Sigmoid colon (tissue), 7 donors: ENCODE data around the gene C19orf12. TPM values are rescaled to one million over a fixed set of nuclear protein-coding genes. Genes with fewer than 3 reads are reported as not detected.
A peak's percentile ranks its signal among the peaks of the same experiment; 100 is the strongest.

ENCODE experiments used
- DNase-seq: peaks from one replicate; pipeline ENCODE4 v3.0.0-alpha.2; 2019
- H3K27ac ChIP-seq, 4 donors: fragments of 200-600 bp; sonication (generic); one replicate each; pipeline ENCODE4 v1.5.1; 2016 to 2019; ENCODE audit warnings: mild to moderate bottlenecking in 1 of 4
- H3K27me3 ChIP-seq, 3 donors: fragments of 200-600 bp; sonication (generic); one replicate each; pipeline ENCODE4 v1.5.1; 2019; ENCODE audit warnings: mild to moderate bottlenecking in 1 of 3
- H3K36me3 ChIP-seq, 4 donors: fragments of 200-600 bp; sonication (generic); one replicate each; pipeline ENCODE4 v1.5.1; 2016 to 2019
- H3K4me1 ChIP-seq, 4 donors: fragments of 200-600 bp; sonication (generic); one replicate each; pipeline ENCODE4 v1.5.1; 2017 to 2019
- H3K4me3 ChIP-seq, 4 donors: fragments of 200-600 bp; sonication (generic); one replicate each; pipeline ENCODE4 v1.5.1; 2017 to 2019; ENCODE audit warnings: mild to moderate bottlenecking in 2 of 4, moderate library complexity in 1 of 4
- H3K9me3 ChIP-seq, 4 donors: fragments of 200-600 bp in 3 of 4; sonication (generic) in 3 of 4; one replicate each; pipeline versions ENCODE4 v1.5.1 to v1.6.1; 2013 to 2019
- EP300 ChIP-seq, 4 donors: sonication (generic); formaldehyde crosslinking; IDR thresholded peaks; one replicate each; pipeline ENCODE4 v1.6.1; 2017; ENCODE audit warnings: antibody characterized with exemption in 4 of 4
- POLR2A ChIP-seq, 2 donors: fragments of 450-650 bp; IDR thresholded peaks; one replicate each; pipeline ENCODE4 v1.6.1; 2016; ENCODE audit warnings: antibody characterized with exemption in 2 of 2, mild to moderate bottlenecking in 2 of 2, moderate library complexity in 2 of 2
- POLR2AphosphoS5 ChIP-seq, 4 donors: sonication (generic); formaldehyde crosslinking; IDR thresholded peaks; one replicate each; pipeline ENCODE4 v1.6.1; 2017; ENCODE audit warnings: antibody characterized with exemption in 4 of 4
- WGBS, 2 donors: extraction: QIAGEN DNeasy Blood & Tissue Kit; methylation state at CpG; one replicate each; pipeline ENCODE4 v1.1.7; 2013; 5-methylcytosine and 5-hydroxymethylcytosine counted together
- intact Hi-C: fragments of 100-400 bp; cut with DNase I; formaldehyde crosslinking; loops from one replicate; pipeline ENCODE4 v1.15.1; 2023
- polyA plus RNA-seq, 3 donors: library from polyadenylated mRNA; stranded (reverse); fragments of 200-250 nt; gene quantifications; one replicate each; pipeline ENCODE4 v1.2.3, GENCODE V29; 2013
- total RNA-seq, 4 donors: library from RNA; depleted of rRNA; stranded (reverse); fragments of >200 nt; gene quantifications; one replicate each; pipeline ENCODE4 v1.1.0, GENCODE V29; 2016
- TF ChIP-seq, protein P1 (sequence below), 4 experiments: fragments of 450-650 bp in 3 of 4; fragments of 200-600 bp in 1 of 4; IDR thresholded peaks; one replicate each; pipeline ENCODE4 v1.5.1; 2016 to 2019; ENCODE audit warnings: antibody characterized with exemption in 4 of 4, mild to moderate bottlenecking in 3 of 4, moderate library complexity in 2 of 4
- donor health status: healthy with polysubstance abuse.
- donor health status: Bipolar disorder and iron deficiency.
- donor health status: healthy.

Gene C19orf12
- total and polyA plus RNA-seq, 7 donors, result 13.2 to 36.0 (median 32.1) TPM

DNA sequence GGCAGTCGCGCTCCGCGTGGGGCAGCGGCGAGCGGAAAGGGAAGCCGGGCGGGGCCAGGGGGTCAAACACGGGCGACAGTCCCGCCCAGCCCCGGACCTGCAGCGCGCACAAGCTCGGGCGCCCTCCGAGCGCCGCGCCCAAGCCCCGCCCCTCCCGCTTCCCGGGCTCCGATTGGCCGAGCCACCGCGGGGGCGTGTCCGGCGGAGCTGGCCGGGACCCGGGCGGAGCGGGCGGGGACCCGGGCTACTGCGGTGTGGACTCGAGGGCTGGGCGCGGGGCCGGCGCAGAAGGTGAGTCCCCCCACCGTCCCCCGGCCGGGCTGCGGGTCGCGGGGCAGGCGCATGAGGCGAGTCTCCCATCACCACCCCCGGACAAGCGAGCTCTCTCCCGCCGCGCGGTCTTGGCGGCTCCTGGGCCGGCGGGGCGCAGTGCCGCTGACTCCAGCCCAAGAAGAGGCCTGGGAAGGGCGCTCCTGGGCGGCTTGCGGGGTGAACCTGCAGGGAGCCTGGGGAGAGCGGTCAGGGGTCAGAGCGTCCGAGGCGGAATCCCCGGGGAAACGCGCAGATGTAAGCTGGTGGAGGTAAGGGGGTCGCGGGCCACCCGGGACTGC is 49.7 kb downstream of the C19orf12 start, which contains the start of gene PLEKHF1:
Gene PLEKHF1 (plus strand): TSS at position 247 of the 611 bp plus-strand sequence. CDS start 8,379 bp downstream, outside the sequence.
- Histone ChIP-seq H3K9me3 (no peaks in the 10 kb centered on the region), H3K4me3 (peak within 1 kb of the TSS; percentile 76 to 93 (median 85)), H3K27ac (peak within 1 kb of the TSS; percentile 84 to 93 (median 92)), H3K27me3 (no peaks in the 10 kb centered on the region), H3K4me1 (peaks cover 0 to 82% (median 76%) of the 10 kb centered on the region in 4 donors), H3K36me3 (peaks cover 0 to 1% (median 0%) of the 10 kb centered on the region in 4 donors)
- no peak for TF ChIP-seq EP300 (IDR thresholded peaks at IDR 0.05)
- TF ChIP-seq POLR2AphosphoS5 (IDR thresholded peaks at IDR 0.05), result peak in 3 of 4 donors; percentile 56 to 79 (median 69)
- intact Hi-C loops, result loop anchor here (2.0 to 5.0 kb wide), 2 partner anchors 145 to 277 kb away; partner anchors contain the start of genes CCNE1 and URI1
- peak; percentile 95 for DNase-seq
- WGBS, 2 donors, result 1% methylated on average over 75 of the region's 75 CpGs

DNA sequence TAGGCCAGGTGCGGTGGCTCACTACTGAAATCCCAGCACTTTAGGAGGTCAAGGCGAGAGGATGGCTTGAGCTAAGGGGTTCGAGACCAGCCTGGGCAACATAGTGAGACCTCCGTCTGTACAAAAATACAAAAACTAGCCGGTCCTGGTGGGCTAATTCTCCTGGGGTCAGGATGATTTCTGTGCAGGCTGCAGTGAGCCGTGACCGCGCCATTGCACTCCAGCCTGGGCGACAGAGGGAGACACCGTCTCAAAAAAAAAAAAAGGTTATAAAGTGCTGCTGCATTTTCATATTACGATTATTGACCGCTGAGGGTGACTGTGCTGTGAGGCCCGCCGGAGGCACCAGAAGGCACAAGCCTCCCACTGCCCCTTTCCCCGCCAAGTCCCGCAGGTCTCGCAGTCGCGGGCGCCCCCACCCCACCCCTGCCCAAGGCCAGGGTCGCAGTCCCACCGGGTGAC is 50.3 kb downstream of the C19orf12 start:
- Histone ChIP-seq H3K27ac (peak overlapping the region; percentile 84 to 93 (median 92)), H3K27me3 (no peaks in the 10 kb centered on the region), H3K36me3 (no peaks in the 10 kb centered on the region), H3K9me3 (no peaks in the 10 kb centered on the region), H3K4me3 (peak overlapping the region; percentile 36 to 93 (median 81)), H3K4me1 (peaks cover 0 to 82% (median 76%) of the 10 kb centered on the region in 4 donors)
- 23 to 27% methylated on average over 22 of the region's 22 CpGs for WGBS, 2 donors
- TF ChIP-seq POLR2AphosphoS5 (IDR thresholded peaks at IDR 0.05), result no peak
- TF ChIP-seq, protein P1, sequence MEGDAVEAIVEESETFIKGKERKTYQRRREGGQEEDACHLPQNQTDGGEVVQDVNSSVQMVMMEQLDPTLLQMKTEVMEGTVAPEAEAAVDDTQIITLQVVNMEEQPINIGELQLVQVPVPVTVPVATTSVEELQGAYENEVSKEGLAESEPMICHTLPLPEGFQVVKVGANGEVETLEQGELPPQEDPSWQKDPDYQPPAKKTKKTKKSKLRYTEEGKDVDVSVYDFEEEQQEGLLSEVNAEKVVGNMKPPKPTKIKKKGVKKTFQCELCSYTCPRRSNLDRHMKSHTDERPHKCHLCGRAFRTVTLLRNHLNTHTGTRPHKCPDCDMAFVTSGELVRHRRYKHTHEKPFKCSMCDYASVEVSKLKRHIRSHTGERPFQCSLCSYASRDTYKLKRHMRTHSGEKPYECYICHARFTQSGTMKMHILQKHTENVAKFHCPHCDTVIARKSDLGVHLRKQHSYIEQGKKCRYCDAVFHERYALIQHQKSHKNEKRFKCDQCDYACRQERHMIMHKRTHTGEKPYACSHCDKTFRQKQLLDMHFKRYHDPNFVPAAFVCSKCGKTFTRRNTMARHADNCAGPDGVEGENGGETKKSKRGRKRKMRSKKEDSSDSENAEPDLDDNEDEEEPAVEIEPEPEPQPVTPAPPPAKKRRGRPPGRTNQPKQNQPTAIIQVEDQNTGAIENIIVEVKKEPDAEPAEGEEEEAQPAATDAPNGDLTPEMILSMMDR (IDR thresholded peaks at IDR 0.05), result no peak
- TF ChIP-seq POLR2A (IDR thresholded peaks at IDR 0.05), result no peak
- no peak for TF ChIP-seq EP300 (IDR thresholded peaks at IDR 0.05)
- intact Hi-C loops, result loop anchor here (2.0 to 5.0 kb wide), 2 partner anchors 146 to 278 kb away; partner anchors contain the start of genes CCNE1 and URI1
- no peak for DNase-seq

DNA sequence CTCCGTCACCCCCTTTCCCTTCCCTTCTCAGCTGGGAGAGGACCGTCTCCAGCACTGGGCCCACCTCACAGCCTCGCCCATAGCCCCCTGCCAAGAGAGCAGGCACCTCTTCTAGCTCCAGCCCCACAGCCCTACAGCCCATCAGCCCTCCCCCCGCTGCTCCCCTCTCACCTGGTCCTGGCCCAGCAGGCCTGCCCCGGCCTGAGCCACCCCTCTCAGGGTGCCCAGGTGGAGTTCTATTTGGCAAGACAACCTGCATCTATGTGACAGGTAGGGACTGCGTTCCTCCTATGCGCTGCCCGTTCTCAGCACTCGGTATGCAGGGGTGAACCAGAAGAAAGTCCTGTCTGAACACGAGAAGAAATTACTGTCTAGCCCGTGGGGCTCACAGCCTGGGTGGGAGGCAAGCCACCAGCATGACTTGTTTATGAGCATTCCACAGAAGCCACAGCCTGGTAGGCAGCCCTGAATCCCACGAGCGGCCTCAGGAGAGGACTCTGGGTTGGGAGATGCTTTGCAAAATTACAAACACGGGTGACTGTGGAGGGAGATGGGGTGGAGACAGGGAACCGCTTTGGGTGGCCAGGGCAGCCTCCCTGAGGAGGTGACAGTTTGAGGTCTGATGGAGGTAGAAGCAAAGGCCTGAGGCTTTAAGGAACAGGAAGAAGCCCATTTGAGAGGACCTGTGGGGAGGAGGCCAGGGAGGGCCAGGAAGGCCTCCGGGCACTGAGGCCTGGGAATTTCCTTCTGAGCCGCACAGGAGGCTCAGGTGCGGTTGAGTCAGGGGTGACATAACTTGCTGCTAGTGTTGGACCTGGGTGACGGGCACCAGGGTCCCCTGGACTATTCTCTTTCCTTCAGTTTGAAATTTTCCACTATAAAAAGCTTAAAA is 51.0 kb downstream of the C19orf12 start:
- intact Hi-C loops, result loop anchor here (2.0 kb wide), 1 partner anchor 147 kb away; the partner anchor contains the start of gene CCNE1
- H3K4me3 ChIP-seq, result no peak overlapping the region
- no peaks in the 10 kb centered on the region for H3K9me3 ChIP-seq
- H3K4me1 ChIP-seq, result peaks cover 0 to 79% (median 74%) of the 10 kb centered on the region in 4 donors
- H3K27me3 ChIP-seq, result no peaks in the 10 kb centered on the region
- H3K27ac ChIP-seq, result peak overlapping the region; percentile 84 to 93 (median 92)
- H3K36me3 ChIP-seq, result no peaks in the 10 kb centered on the region
- 90 to 91% methylated on average over 19 of the region's 19 CpGs for WGBS, 2 donors
- DNase-seq, result peak; percentile 64
- no peak for TF ChIP-seq EP300 (IDR thresholded peaks at IDR 0.05)
- TF ChIP-seq POLR2A (IDR thresholded peaks at IDR 0.05), result no peak
- TF ChIP-seq, protein P1 (IDR thresholded peaks at IDR 0.05), result no peak
- TF ChIP-seq POLR2AphosphoS5 (IDR thresholded peaks at IDR 0.05), result no peak

DNA sequence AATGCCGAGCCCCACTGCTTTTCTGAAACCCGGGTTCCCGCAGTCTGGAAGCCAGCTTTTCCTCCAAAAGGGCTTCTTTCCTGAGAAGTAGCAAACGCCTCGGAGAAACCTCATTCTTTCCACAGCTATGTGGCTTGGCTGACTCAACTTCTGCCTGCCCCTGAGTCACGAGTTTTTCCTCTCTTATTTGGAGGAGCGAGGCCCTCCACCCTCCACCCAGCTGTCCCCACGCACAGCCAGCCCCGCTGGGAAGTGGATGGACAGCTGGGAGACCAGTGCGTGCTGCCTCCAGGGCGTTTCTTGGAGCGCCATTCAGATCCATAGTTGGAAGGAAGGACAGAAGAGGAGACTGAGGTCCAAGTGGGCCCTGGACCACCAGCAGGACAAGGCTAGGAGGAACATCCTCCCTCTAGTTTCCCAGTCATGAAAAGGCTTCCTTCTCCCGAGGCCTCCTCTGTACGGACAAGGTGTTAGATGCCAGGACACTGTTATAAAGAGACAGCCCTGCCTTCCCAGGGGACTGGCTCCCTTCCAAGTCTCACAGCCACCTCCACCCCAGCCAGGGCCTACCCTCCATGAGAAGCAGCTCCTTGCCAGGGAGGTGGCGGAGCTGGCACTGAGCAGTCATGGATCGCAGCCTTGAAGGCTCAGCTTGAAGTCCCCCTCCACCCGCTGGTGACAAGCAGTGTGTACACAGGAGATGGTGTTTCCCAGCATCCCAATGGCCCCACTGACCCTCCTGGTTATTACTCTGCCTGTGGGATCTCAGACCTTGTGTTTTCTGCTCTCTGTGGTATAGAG is 52.3 kb downstream of the C19orf12 start:
- peaks cover 0 to 70% (median 62%) of the 10 kb centered on the region in 4 donors for H3K4me1 ChIP-seq
- H3K27me3 ChIP-seq, result no peaks in the 10 kb centered on the region
- intact Hi-C loops, result loop anchor here (1.0 kb wide), 1 partner anchor 53 kb away; no protein-coding TSS in a partner anchor
- no peaks in the 10 kb centered on the region for H3K9me3 ChIP-seq
- WGBS, 2 donors, result 32 to 65% methylated on average over 17 of the region's 17 CpGs
- peak overlapping the region in 1 of 4 donors; percentile 1 for H3K4me3 ChIP-seq
- TF ChIP-seq EP300 (IDR thresholded peaks at IDR 0.05), result peak in 1 of 4 donors; percentile 19
- TF ChIP-seq POLR2AphosphoS5 (IDR thresholded peaks at IDR 0.05), result peak; percentile 8 to 85 (median 40)
- TF ChIP-seq, protein P1 (IDR thresholded peaks at IDR 0.05), result no peak
- TF ChIP-seq POLR2A (IDR thresholded peaks at IDR 0.05), result no peak
- peak overlapping the region; percentile 84 to 93 (median 92) for H3K27ac ChIP-seq
- H3K36me3 ChIP-seq, result no peaks in the 10 kb centered on the region
- peak; percentile 89 for DNase-seq
